Activated CD4-positive, CD25-positive, alpha-beta regulatory T cell treated with anti-CD3 and anti-CD28 coated beads, Interleukin-2, amount 50 U/mL, for 16 hours (primary cell): ENCODE data around the gene LIME1.

Source experiments
- DNase-seq: peaks from one replicate; pipeline ENCODE4 v3.0.0-alpha.2; 2020; ENCODE audit warnings: low read depth, low spot score

Gene LIME1

DNA sequence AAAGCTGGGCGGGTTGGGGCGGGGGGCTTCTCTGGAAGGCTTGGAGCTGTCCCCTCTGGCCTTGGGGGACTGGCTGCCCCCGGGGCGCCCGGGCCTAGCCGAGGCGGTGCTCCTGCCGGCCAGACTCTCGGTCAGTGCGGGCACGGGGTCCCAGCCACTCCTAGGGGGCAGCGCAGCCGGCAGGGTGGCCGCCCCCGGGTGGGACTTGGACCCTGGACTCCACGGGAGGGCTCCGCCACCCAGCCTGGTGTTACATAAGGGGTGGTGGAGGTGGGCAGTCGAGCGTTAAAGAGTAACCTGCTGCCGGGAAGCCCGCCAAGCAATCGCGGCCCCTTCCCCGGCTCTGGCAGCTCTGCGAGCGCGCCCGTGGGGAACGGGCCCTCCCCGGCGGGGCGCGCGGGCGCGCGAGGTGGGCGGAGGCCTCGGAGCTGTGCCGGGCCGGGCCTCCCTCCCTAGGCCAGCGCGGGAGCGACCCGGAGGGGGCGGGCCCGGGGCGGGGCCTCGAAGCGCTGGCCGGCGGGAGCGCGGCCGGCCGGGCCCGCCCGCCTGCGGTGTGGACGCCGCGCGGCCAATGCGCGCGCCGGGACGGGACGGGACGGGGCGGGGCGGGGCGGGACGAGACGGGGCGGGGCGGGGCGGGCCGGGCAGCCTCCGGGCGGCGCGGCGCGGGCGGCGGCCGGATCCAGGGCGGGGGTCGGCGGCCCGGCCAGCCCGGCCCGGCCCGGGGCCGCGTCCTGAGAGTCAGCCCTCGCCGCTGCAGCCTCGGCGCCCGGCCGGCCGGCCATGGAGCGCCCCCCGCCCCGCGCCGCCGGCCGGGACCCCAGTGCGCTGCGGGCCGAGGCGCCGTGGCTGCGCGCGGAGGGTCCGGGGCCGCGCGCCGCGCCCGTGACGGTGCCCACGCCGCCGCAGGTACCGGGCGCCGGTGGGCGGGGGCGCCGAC is 2.9 kb downstream of the LIME1 start, which contains the start of gene SLC2A4RG:
Gene SLC2A4RG, plus strand, starts transcription at position 647 of the 940 bp plus-strand sequence. Its CDS starts 137 bp downstream, at position 784.
- no peak for DNase-seq

DNA sequence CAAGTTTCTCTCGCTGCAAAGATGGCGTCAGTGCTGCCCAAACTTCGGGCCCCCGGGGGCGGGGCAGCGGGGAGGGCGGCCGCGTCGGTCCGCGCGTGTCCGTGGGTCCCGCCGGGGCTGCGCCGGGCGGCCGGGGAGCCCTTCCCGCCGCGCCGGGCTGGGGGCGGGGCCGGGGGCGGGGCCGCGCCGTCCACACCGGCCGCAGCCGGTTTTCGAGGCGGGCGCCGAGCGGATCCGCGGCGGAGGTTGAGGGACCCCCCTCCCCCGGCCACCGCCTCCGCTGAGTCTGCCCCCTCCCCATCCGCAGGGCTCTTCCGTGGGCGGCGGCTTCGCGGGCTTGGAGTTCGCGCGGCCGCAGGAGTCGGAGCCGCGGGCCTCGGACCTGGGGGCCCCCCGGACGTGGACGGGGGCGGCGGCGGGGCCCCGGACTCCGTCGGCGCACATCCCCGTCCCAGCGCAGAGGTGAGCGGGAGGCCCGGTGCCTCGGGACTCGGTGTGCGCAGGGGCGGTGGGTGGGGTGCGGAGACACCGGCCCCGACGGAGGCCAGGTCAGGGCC is 3.7 kb downstream of the LIME1 start:
- no peak for DNase-seq

DNA sequence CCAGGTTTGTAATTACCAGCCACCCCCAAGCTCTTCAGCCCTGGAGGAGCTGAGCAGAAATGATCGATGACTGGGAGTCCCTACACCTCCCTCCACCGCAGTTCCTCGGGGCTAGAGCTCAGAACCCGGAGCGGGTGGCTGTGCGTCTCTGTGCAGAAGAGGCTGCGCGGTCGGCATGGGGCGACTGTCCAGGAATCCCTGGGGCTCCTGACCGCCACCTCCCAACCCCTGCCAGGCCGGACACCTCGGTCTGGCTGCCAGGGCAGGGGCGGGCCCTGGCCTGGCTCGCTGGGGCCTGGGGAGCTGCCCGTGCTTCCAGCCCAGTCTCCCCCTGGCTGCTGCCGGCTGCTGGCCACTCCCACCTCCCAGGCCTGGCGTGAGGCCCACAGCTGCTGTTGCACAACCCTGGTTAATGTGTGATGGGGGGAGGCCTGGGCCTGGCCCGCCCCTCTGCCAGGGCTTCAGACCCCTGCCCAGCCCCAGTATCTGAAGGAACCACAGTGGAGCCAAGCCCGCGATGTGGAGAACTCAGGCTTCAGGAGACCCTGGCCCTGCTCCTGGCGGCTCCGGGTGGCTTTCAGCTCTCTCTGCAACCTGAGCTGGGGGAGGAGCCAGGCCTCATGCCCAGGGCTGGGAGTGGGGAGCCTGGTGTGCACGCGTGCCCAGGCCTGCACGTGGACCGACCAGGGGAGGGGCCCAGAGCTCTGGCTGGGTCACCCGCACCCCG is 4.3 kb downstream of the LIME1 start:
- no peak for DNase-seq

DNA sequence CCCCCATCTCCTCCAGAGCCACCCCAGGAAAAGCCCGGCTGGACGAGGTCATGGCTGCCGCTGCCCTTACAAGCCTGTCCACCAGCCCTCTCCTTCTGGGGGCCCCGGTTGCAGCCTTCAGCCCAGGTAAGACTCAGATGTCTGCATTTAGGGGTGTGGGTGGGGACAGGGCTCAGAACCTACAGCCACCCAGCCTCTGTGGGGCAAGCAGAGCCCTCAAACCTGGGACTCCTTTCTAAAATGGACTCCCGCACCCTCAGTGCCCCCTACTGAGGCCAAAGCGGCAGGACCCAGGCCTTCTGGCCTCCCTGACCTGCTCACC is 4.9 kb downstream of the LIME1 start:
- no peak for DNase-seq

DNA sequence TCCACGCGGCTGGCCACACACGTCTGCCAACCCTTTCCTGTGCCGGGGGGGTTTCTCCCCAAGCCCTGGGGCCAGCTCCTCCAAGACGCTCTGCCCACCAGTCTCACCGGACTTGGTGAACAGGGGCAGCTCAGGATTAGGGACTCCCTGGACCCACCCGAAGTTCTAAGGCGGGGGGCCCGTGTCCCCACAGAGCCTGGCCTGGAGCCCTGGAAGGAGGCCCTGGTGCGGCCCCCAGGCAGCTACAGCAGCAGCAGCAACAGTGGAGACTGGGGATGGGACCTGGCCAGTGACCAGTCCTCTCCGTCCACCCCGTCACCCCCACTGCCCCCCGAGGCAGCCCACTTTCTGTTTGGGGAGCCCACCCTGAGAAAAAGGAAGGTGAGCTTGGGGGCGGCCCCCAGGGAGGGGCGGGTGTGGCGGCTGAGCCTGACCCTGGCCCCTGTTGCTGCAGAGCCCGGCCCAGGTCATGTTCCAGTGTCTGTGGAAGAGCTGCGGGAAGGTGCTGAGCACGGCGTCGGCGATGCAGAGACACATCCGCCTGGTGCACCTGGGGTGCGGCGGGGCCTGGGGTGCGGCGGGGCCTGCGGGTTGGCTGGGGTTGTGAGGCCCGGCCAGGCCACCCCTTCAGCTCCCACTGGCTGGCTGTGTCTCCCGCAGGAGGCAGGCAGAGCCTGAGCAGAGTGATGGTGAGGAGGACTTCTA is 5.4 kb downstream of the LIME1 start:
- DNase-seq: no peak

DNA sequence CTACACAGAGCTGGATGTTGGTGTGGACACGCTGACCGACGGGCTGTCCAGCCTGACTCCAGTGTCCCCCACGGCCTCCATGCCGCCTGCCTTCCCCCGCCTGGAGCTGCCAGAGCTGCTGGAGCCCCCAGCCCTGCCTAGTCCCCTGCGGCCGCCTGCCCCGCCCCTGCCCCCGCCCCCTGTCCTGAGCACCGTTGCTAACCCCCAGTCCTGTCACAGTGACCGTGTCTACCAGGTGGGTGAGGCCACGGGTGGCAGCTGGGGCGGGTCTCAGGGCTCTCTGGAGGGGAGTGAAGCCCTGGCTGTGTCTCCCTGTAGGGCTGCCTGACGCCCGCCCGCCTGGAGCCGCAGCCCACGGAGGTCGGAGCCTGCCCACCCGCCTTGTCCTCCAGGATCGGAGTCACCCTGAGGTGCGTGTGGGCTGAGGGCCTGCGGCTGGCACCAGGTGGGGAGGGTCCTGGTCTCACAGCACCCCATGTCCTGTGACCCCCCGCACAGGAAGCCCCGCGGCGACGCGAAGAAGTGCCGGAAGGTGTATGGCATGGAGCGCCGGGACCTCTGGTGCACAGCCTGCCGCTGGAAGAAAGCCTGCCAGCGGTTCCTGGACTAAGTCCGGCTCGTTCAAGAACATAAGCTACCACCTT is 6.0 kb downstream of the LIME1 start:
- DNase-seq: no peak

DNA sequence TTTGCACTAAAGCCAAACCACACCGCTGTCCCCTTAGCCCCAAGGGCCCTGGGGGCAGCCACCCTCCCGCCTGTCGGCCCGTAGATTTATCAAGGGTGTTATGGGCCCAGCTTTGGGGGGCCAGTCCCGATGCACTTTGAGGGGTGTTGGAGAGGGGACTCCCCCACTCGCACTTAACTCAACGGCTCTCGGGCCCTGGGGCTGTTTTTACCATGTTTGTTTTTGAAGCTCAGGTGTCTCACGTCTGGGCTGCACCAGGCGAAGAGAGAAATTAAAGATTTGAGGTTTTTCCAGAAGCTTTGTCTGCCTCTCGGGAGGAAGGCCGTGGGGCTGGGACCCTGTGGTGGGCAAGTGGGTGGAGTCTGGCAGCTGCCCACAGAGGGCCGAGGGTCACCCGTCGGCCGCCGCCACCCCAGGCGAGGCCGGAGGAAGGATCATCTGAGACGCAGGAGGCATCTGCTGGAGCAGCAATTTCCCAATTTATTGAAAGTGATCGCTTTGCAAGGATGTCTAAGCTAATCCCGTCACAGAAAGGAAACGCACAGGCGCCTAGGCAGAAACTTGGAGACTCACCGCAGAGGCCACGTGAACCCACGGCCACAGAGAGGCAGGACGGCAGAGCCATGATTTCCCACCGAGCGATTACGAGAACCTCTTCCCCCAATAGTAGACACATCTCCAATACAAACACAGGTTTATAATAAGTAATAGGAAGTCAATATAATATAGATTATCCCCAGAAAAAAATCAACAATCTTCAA is 6.9 kb downstream of the LIME1 start:
- no peak for DNase-seq

DNA sequence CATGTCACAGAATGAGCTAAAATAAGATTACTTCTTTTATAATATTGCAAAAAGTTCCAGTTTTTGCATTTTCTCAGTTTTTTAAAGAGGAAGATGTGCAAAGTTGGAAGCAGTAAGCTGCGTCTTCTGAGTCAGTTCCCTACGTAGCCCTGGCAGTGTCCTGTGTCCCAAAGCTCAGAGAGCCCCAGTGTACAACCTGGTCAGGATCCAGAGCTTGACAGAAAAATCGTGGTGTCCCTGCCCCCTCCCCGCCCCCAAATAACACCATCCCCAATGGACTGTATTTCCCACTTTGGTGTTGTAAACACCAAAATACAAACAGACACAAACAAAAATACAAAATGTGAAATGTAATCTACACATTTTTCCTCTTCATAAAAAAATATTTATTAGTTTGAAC is 7.7 kb downstream of the LIME1 start:
- no peak for DNase-seq

DNA sequence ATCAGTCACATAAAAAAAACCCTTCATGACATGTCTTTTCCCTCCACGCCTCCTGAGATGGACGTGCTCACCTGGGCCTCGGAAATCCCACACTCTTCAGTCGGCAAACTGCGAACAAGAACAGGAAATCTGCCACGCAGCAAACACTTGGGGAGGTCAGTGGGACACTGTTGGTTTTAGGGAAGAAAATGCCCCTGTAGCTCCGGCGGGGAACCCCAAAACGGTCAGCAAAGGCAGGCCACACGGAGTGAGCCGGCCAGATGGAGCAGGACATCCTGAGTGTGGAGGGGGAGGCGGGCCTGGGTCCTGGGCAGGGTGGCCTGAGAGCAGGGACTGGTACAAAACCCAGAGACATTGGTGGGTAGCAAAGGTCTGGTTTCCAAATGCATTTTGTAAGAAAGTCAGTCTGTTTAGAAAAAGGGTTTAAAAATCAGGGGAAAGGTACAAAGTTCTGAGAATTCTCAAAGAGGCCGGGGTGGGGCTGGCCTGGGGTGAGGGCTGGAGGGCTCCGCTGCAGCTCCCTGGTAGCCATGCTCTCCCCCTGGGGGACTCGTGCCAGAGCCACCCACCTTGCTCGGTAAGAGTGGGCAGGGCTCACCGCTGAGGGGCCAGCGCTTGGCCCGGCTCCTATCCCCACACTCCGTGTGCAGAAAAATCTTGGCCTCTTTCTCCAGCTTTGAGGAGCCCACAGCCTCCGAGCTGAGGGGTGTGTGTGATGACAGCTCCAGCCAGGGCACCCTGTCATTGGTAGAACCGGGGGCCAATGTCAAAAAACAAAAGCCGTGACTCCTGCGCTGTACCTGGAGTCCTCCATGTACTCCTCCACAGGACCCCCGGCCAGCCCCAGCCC is 8.3 kb downstream of the LIME1 start:
- no peak for DNase-seq

DNA sequence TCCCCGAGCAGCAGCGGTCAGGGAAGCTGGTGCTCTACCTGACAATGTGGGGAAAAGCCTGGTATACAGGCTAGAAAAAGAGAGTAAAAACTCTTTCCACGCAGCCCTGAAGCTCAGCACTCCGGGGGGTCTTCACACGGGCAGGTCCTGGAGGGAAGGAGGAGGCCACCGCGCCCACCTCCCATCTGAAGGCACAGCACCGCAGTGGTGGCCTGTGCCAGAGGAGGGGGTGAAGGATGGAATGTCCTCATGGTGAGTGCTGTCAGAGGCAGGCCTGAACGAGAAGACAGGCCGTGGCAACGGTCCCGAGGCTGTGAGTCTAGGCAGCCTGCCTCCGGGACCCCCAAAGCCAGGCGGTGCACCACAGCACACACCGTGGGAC is 9.0 kb downstream of the LIME1 start:
- DNase-seq: no peak

DNA sequence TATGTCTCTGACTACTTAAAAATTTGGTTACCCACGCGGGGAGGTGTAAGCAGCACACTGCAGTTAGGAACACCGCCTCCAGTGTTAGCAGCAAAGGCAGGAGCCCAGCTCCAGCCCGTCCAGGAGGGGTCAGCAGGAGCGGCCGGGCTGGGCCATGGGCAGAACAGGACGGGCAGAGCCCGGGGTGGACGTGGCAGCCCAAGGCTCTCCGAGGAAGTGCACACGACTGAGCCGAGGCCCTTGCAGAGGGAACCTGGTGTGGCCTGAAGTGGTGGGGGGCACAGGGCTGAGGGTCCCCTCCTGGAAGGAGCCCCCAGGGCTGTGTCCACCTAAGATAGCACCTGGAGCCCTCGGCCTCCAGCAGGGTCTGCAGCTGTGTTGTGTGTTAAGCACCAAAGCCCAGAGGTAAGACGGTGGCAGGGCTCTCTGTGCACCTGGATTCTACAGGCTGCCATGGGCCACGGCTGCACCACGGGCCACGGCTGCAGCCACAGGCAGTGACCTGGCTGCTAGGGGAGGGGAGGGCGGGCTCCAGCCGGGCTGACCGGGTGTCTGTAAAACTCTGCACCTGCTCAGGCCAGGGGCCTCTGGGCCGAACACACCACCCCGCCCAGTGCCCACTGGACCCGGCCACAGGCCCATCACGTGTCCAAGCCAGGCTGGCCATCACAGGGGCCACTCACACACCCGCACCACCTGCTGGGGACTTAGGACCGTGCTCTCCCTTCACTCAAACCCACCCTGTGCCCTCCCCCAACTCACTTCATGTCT is 9.7 kb downstream of the LIME1 start:
- no peak for DNase-seq

DNA sequence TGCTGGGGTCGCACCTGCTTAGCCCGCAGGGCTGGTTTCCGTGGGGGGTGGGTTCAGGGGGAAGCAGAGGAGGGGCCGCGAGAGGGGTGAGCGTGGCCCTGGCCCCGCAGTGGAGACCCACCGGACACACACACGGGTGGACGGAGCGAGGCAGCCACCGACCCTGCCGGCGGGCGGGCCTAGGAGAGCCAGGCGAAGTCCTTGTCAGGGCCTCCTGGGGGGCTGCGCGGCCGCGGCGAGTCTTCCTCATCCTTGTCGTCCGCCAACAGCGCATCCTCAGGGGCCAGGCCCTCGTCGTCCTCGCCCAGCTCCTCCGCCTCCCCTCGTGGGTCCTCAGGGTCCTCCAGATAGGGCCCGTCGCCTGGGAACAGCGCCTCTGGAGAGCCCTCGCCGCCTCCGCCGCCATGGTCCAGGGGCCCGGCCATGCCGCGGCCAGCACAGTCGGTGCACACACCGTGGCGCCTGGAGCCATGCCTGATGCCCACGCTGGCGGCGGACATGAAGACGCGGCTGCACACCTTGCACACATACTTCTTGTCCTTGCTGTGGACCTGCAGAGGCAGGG is 10.4 kb downstream of the LIME1 start:
- no peak for DNase-seq

DNA sequence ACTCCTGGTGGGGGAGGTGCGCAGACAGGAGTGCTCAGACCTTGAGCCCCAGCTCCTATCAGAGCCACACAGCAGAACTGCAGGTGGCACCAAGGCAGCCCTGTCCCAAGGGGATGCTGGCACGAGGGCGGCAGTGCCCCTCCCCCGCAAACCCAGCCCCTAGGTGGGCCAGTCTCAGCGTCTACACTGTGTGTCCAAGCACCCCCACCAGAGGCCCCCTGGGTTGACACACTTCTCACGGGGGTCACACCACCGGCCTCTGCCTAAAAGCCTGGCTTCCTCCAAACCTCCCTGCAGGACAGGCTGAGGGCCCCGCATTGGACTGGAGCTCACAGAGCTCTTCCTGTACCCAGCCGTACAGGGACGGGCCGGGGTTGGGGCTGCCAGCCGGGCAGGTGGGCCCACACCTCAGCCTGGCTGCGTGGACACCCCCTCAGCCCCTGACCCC is 11.2 kb downstream of the LIME1 start:
- no peak for DNase-seq

DNA sequence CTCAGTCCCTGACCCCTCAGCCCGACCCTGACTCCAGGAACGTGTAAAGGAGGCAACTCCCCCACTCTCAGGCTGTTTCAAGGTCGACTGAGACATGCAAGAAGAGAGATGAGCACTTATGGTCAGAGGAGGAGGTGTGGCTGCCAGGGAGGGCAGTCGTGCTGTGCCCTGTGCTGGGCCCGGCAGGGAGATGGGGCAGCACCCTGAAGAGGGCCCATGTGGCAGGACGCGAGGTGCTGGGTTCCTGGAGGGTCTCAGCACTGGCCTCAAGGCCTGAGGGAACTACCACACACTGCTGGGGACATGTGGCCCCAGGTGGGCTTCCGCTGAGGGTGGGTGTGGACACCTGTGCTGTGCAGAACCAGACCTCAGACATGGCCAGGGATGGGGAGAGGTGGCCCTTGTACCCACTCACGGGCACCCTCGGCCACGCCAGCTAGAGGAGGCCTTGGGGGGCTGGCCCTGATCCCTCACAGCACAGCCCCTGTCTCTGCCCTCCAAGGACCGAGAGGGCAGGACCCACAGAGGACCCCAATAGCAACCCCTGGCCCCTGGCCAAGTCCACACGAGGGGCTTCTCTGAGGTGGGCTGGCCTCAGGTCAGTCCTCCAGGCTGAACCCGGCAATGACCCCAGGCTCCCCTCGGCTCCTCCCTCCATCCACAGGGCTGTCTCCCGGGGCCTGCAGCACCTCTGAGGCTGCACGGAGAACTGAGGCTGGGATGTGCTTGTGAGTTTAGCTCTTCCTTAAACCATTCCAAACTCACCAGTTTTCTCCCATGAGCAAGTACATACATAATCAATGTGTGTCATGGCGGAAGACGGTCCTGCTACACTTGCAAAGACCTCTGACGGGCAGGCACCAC is 11.8 kb downstream of the LIME1 start:
- DNase-seq: no peak

DNA sequence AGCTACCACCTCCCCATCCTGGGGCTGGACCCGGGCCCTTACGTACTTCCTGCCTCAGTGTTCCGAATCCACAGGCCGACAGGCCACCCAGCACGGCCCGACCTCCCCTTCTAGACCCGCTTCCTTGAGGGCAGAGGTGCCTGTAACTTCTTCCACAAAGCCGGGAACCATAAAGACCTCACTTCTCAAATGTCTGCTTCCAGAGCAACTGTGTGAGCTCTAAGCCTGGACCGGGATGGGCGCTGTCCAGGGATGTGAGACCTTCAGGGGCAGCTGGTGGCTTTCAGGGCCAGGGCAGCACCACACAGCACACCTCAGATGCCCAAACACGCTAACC is 12.4 kb downstream of the LIME1 start:
- no peak for DNase-seq

DNA sequence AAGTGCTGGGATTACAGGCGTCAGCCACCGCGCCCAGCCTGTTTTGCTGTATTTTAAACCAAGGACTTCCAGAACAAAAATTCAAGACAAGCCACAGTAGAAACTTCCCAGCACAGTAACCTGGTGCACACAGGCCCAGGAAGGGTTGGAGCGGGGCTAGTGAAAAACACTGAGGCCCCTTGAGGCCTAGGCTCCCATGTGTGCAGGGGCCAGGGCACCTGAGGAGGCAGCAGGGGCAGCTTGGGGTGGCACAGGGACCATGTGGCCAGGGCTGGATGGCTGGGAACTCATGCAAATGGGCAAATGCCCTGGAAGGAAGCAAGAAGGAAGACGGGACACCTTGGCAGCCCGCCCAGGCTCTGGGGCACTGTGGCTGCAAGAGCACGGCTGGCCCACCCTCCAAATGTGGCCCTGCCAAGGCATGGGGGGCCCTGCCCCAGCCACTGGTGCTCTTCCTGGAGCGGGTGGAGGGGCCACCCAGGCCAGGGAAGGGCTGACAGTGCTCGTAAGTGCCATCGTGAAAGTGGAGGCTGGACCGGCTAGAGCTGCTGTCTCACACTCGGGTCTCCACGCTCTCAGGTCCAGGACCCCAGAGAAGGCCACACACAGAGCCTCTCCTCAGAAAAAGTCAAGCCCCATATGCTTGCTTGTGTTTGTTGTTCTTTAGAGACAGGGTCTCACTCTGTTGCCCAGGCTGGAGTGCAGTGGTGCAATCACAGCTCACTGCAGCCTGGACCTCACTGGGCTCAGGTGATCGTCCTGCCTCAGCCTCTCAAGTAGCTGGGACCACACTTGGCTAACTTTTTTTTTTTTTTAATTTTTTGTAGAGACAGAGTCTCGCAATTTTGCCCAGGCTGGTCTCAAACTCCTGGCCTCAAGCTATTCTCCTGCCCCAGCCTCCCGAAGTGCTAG is 13.4 kb downstream of the LIME1 start:
- DNase-seq: no peak
